CD4-positive, alpha-beta memory T cell (primary cell): ENCODE data around the gene CALHM2. TPM values are rescaled to one million over a fixed set of nuclear protein-coding genes. Genes with fewer than 3 reads are reported as not detected.

ENCODE experiments used
- CTCF ChIA-PET: fragments of 350-600 bp; sonication (Branson Sonifier 250); formaldehyde crosslinking; loops from one replicate; lab custom pipeline; 2021; ENCODE audit warnings: inconsistent platforms; ENCODE audit not compliant: partially characterized antibody; lab: Charles Lee
- POLR2A ChIA-PET: fragments of 350-600 bp; sonication (Branson Sonifier 250); formaldehyde crosslinking; loops from one replicate; lab custom pipeline; 2021; ENCODE audit not compliant: partially characterized antibody; lab: Charles Lee
- DNase-seq, 5 donors: peaks; one replicate each; pipeline versions ENCODE4 v3.0.0 to v3.0.0-alpha.2; 2020 to 2022; ENCODE audit warnings: mixed read lengths in 1 of 5
- H3K27ac ChIP-seq: one replicate; pipeline ENCODE4 v1.7.0; 2013; ENCODE audit warnings: low read depth, low read length
- H3K27me3 ChIP-seq: 2 replicates; pipeline ENCODE4 v1.7.0; 2013; ENCODE audit warnings: mild to moderate bottlenecking, low read length, moderate library complexity; ENCODE audit not compliant: insufficient read depth
- H3K36me3 ChIP-seq: 2 replicates; pipeline ENCODE4 v1.7.0; 2013; ENCODE audit warnings: mild to moderate bottlenecking, low read length, moderate library complexity; ENCODE audit not compliant: insufficient read depth
- H3K4me1 ChIP-seq: 2 replicates; pipeline ENCODE4 v1.7.0; 2013; ENCODE audit warnings: mild to moderate bottlenecking, low read length, moderate library complexity; ENCODE audit not compliant: insufficient read depth
- H3K4me3 ChIP-seq, 2 donors: one replicate each; pipeline ENCODE4 v1.7.0; 2013; ENCODE audit warnings: low read length in 2 of 2, mild to moderate bottlenecking in 1 of 2
- H3K9me3 ChIP-seq, 2 donors: one replicate each; pipeline ENCODE4 v1.7.0; 2013; ENCODE audit warnings: low read length in 2 of 2, control low read depth in 1 of 2; ENCODE audit not compliant: control insufficient read depth in 1 of 2
- H3K27ac Mint-ChIP-seq, 7 donors: one replicate each; pipeline ENCODE4 v1.8.0; 2020 to 2021; ENCODE audit warnings: mixed read lengths in 7 of 7, mild to moderate bottlenecking in 6 of 7, inconsistent platforms in 3 of 7, moderate library complexity in 3 of 7
- H3K27me3 Mint-ChIP-seq, 2 donors: one replicate each; pipeline ENCODE4 v1.8.0; 2020 to 2021; ENCODE audit warnings: mixed read lengths in 2 of 2
- H3K36me3 Mint-ChIP-seq, 2 donors: one replicate each; pipeline ENCODE4 v1.8.0; 2020 to 2021; ENCODE audit warnings: mixed read lengths in 2 of 2, inconsistent platforms in 1 of 2, mild to moderate bottlenecking in 1 of 2
- H3K4me1 Mint-ChIP-seq, 4 donors: one replicate each; pipeline ENCODE4 v1.8.0; 2020 to 2021; ENCODE audit warnings: mixed read lengths in 4 of 4, mild to moderate bottlenecking in 1 of 4
- H3K4me3 Mint-ChIP-seq, 8 donors: one replicate each; pipeline ENCODE4 v1.8.0; 2020 to 2021; ENCODE audit warnings: mixed read lengths in 8 of 8, mild to moderate bottlenecking in 7 of 8, moderate library complexity in 6 of 8, inconsistent platforms in 3 of 8
- H3K9me3 Mint-ChIP-seq, 8 donors: one replicate each; pipeline ENCODE4 v1.8.0; 2020 to 2021; ENCODE audit warnings: mixed read lengths in 8 of 8, mild to moderate bottlenecking in 5 of 8, inconsistent platforms in 3 of 8, moderate library complexity in 1 of 8
- intact Hi-C: fragments of 100-400 bp; cut with micrococcal nuclease; formaldehyde crosslinking; loops from one replicate; pipeline ENCODE4 v1.15.1; 2023
- polyA plus RNA-seq, 2 donors: library from polyadenylated mRNA; unstranded; fragments of 300-500 nt; fragmentation: Illumina TruSeq; gene quantifications; one replicate each; pipeline ENCODE4 v1.2.3, GENCODE V29; 2021
- total RNA-seq, 2 experiments: library from RNA; stranded (reverse); gene quantifications; one replicate each; pipeline ENCODE4 v1.2.3, GENCODE V29; 2021

The CALHM2 gene
- total and polyA plus RNA-seq, 4 experiments from 2014 or later: 40.3 to 84.6 (median 72.7) TPM

DNA sequence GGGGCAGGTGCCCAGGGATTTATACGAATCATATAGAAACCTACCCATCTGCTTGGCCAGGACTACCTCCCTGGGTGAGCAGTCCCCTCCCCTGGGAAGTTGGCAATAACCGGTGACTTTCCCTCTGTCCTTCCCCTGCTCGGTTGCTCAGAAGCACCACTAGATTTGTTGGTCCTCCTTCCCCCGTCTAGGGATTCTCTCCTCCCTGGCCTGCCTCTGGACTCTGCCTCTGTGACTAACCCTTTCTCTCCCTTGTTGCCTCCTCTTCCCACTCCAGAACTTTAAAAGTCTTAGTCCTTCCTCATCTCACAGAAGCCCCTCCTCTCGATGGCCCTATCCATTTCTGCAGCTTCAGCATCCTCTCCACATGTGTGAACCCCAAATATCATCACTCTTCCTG lies 17.0 kb upstream of the CALHM2 start:
- peaks cover 43% of the 10 kb centered on the region for H3K4me1 ChIP-seq
- peaks cover 30 to 63% (median 47%) of the 10 kb centered on the region in 4 donors for H3K4me1 Mint-ChIP-seq
- no peaks in the 10 kb centered on the region for H3K27me3 Mint-ChIP-seq
- no peaks in the 10 kb centered on the region for H3K27me3 ChIP-seq
- no peak for DNase-seq
- H3K4me3 Mint-ChIP-seq: peak overlapping the region in 2 of 8 donors; percentile 5 to 24
- ChIA-PET POLR2A (interaction anchor here (4.4 kb wide), 1 partner anchor 17 kb away, joined by 106 read pairs; the partner anchor contains the start of gene CALHM2), CTCF (interaction anchor here (0.6 to 3.6 kb wide), 3 partner anchors 12 to 52 kb away, joined by 3 to 15 read pairs (median 3); no protein-coding TSS in a partner anchor)
- intact Hi-C loops: no loop called here
- H3K9me3 Mint-ChIP-seq: no peaks in the 10 kb centered on the region
- no peak overlapping the region for H3K27ac ChIP-seq
- no peaks in the 10 kb centered on the region for H3K36me3 ChIP-seq
- peak overlapping the region in 6 of 7 donors; percentile 2 to 97 (median 82) for H3K27ac Mint-ChIP-seq
- H3K4me3 ChIP-seq: no peak overlapping the region
- no peaks in the 10 kb centered on the region for H3K9me3 ChIP-seq
- no peaks in the 10 kb centered on the region for H3K36me3 Mint-ChIP-seq

DNA sequence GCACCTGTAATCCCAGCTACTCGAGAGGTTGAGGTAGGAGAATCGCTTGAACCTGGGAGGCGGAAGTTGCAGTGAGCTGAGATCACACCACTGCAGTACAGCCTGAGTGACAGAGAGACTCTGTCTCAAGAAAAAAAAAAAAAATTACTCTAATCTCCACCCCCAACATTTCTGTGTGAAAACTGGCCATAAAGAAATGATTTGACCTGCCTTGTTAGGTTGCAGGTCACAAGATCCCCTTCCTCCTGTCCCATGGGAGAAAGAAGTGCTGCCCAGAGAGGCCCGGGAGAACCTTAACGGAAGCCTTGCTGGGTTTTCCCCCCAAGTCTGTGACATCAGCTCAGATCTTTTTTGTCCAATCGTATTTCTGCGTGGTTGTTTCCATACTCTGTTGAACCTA lies 15.2 kb upstream of the CALHM2 start:
- H3K9me3 Mint-ChIP-seq: no peaks in the 10 kb centered on the region
- peaks cover 33% of the 10 kb centered on the region for H3K4me1 ChIP-seq
- H3K27ac ChIP-seq: no peak overlapping the region

DNA sequence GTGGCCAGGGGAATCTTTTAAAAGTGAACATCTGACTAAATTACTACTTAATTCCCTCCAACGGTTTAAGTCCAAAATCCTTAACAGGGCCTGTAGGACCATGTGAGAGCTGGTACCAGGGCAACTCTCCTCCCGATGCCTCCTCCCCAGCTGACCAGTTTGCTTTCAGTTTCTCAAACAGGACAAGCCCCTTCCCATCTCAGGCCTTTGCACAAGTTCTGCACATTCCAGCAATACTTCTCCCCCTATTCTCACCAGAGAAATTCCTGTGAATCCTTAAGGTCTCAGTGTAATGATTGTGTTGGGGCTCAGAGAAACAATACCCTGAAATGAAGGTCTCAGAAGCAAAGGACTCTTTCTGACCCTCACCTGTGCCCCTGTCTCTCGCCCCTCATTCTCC lies 14.6 kb upstream of the CALHM2 start:
- intact Hi-C loops: no loop called here
- no peak overlapping the region for H3K27ac ChIP-seq
- H3K9me3 ChIP-seq: no peaks in the 10 kb centered on the region
- Mint-ChIP-seq H3K36me3 (no peaks in the 10 kb centered on the region), H3K9me3 (no peaks in the 10 kb centered on the region), H3K27ac (peak overlapping the region in 4 of 7 donors; percentile 13 to 79 (median 48)), H3K4me1 (peaks cover 21 to 45% (median 34%) of the 10 kb centered on the region in 4 donors), H3K4me3 (no peak overlapping the region), H3K27me3 (no peaks in the 10 kb centered on the region)
- CTCF ChIA-PET: interaction anchor here (1.7 kb wide), 1 partner anchor 14 kb away, joined by 6 read pairs; the partner anchor contains the start of gene CALHM2
- no peak for DNase-seq
- POLR2A ChIA-PET: interaction anchor here (2.3 kb wide), 1 partner anchor 14 kb away, joined by 13 read pairs; the partner anchor contains the start of gene CALHM2
- no peak overlapping the region for H3K4me3 ChIP-seq
- H3K36me3 ChIP-seq: no peaks in the 10 kb centered on the region
- peaks cover 27% of the 10 kb centered on the region for H3K4me1 ChIP-seq
- H3K27me3 ChIP-seq: no peaks in the 10 kb centered on the region

More for the DNA sequence above, 15.2 kb upstream of the CALHM2 start:
- no peaks in the 10 kb centered on the region for H3K9me3 ChIP-seq
- Mint-ChIP-seq H3K4me3 (peak overlapping the region in 2 of 8 donors; percentile 8 to 44), H3K4me1 (peaks cover 27 to 52% (median 40%) of the 10 kb centered on the region in 4 donors), H3K27me3 (no peaks in the 10 kb centered on the region), H3K36me3 (no peaks in the 10 kb centered on the region), H3K27ac (peak overlapping the region in 4 of 7 donors; percentile 14 to 66 (median 41))
- CTCF ChIA-PET: interaction anchor here (0.8 kb wide), 1 partner anchor 51 kb away, joined by 3 read pairs; no protein-coding TSS in a partner anchor
- H3K27me3 ChIP-seq: no peaks in the 10 kb centered on the region
- peak in 1 of 5 donors; percentile 12 for DNase-seq
- no peak overlapping the region for H3K4me3 ChIP-seq
- H3K36me3 ChIP-seq: no peaks in the 10 kb centered on the region
- intact Hi-C loops: no loop called here
- POLR2A ChIA-PET: no interaction called here

DNA sequence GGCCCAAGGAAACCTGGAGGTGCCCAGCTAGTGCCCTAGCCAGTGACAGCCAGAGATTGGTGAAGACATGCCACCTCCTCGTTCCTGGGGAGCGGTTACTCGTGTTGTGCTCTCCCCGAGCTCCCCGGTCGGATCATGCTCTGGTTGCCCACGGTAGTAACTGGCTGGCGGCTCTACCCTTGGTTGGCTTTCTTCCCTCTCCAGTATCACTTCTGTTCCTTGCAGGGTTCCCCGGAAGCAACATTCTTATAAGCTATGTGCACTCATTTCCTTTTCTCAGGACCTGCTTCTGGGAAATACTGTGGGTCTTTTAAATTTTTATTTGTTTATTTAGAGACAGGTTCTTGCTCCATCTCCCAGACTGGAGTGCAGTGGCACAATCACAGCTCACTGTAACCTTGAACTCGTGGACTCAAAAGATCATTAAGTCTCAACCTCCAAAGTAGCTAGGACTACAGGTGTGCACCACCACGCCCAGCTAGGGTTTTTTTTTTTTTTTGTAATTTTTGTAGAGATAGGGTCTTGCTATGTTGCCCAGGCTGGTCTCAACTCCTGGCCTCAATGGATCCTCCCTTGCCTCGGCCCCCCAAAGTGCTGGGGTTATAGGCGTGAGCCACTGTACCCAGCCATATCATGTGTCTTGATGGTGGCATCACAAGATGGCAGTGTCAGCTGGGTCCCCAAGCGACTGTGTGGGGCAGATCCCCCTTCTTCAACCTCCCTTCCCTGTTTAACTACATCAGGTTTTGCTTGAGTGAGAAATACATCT lies 13.4 kb upstream of the CALHM2 start:
- Histone ChIP-seq H3K27me3 (no peaks in the 10 kb centered on the region), H3K4me3 (no peak overlapping the region), H3K27ac (no peak overlapping the region), H3K9me3 (no peaks in the 10 kb centered on the region), H3K36me3 (no peaks in the 10 kb centered on the region), H3K4me1 (peaks cover 15% of the 10 kb centered on the region)
- no peak for DNase-seq
- H3K27ac Mint-ChIP-seq: no peak overlapping the region
- peaks cover 14 to 34% (median 25%) of the 10 kb centered on the region in 4 donors for H3K4me1 Mint-ChIP-seq
- H3K36me3 Mint-ChIP-seq: no peaks in the 10 kb centered on the region
- ChIA-PET POLR2A (interaction anchor here (0.5 to 2.3 kb wide), 3 partner anchors 13 to 92 kb away, joined by 3 to 13 read pairs (median 3); partner anchors contain the start of gene CALHM2), CTCF (interaction anchor here (1.1 to 1.7 kb wide), 4 partner anchors 10 to 15 kb away, joined by 3 to 6 read pairs (median 6); partner anchors contain the start of gene CALHM2)
- intact Hi-C loops: no loop called here
- H3K4me3 Mint-ChIP-seq: no peak overlapping the region
- no peaks in the 10 kb centered on the region for H3K27me3 Mint-ChIP-seq
- H3K9me3 Mint-ChIP-seq: no peaks in the 10 kb centered on the region

DNA sequence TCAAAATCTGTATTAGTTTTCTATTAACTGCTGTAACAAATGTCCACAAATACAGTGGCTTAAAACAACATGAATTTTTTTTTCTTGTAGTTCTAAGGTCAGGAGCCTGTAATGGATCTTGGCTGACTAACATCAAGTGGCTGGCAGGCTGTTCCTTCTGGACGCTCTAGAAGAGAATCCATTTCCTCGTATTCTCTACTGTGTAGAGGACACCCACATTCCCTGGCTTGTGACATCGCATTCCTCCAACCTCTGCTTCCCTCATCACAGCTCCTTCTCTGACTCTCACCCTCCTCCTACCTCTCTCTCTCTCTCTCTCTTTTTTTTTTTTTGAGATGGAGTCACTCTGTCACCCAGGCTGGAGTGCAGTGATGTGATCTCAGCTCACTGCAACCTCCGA lies 11.3 kb upstream of the CALHM2 start:
- Histone ChIP-seq H3K4me1 (peaks cover 3% of the 10 kb centered on the region), H3K9me3 (no peaks in the 10 kb centered on the region), H3K27ac (no peak overlapping the region), H3K4me3 (no peak overlapping the region), H3K27me3 (no peaks in the 10 kb centered on the region), H3K36me3 (no peaks in the 10 kb centered on the region)
- H3K36me3 Mint-ChIP-seq: no peaks in the 10 kb centered on the region
- H3K9me3 Mint-ChIP-seq: no peaks in the 10 kb centered on the region
- intact Hi-C loops: no loop called here
- H3K4me3 Mint-ChIP-seq: no peak overlapping the region
- no peak for DNase-seq
- ChIA-PET POLR2A (interaction anchor here (0.9 to 1.6 kb wide), 2 partner anchors 13 to 14 kb away, joined by 3 to 4 read pairs; no protein-coding TSS in a partner anchor), CTCF (interaction anchor here (1.1 kb wide), 1 partner anchor 13 kb away, joined by 4 read pairs; no protein-coding TSS in a partner anchor)
- no peaks in the 10 kb centered on the region for H3K27me3 Mint-ChIP-seq
- peak overlapping the region in 1 of 7 donors; percentile 13 for H3K27ac Mint-ChIP-seq
- H3K4me1 Mint-ChIP-seq: peaks cover 9 to 31% (median 17%) of the 10 kb centered on the region in 4 donors

DNA sequence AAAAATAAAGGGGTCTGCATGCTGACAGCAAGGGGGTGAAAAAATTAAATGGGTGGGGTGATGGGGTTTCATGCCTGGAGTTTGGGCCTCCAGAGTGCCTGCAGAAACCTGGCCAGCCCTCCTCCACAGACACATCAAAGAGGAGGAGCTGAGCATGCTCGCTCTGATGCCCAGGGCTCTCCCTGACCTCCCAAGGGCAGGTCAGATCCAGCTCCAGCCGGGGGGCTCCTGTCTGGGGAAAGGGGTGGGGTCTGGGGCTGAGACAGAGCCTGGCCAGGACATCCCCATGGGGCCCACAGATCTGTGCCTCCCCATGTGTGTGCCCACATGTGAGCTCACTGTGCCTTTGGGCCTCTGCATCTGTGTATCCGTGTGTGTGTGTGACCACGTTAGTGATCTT lies 7.4 kb upstream of the CALHM2 start:
- Histone ChIP-seq H3K4me3 (no peak overlapping the region), H3K36me3 (no peaks in the 10 kb centered on the region), H3K4me1 (no peaks in the 10 kb centered on the region), H3K9me3 (no peaks in the 10 kb centered on the region), H3K27me3 (no peaks in the 10 kb centered on the region), H3K27ac (no peak overlapping the region)
- intact Hi-C loops: no loop called here
- peaks cover 5 to 13% (median 11%) of the 10 kb centered on the region in 4 donors for H3K4me1 Mint-ChIP-seq
- POLR2A ChIA-PET: interaction anchor here (0.9 kb wide), 1 partner anchor 92 kb away, joined by 3 read pairs; the partner anchor contains the start of gene TAF5
- peak overlapping the region in 2 of 7 donors; percentile 48 to 66 for H3K27ac Mint-ChIP-seq
- peak overlapping the region in 1 of 8 donors; percentile 76 for H3K4me3 Mint-ChIP-seq
- no peak for DNase-seq
- no peaks in the 10 kb centered on the region for H3K36me3 Mint-ChIP-seq
- CTCF ChIA-PET: interaction anchor here (1.4 kb wide), 1 partner anchor 19 kb away, joined by 3 read pairs; the partner anchor contains the start of gene CALHM3
- H3K27me3 Mint-ChIP-seq: no peaks in the 10 kb centered on the region
- H3K9me3 Mint-ChIP-seq: no peaks in the 10 kb centered on the region

DNA sequence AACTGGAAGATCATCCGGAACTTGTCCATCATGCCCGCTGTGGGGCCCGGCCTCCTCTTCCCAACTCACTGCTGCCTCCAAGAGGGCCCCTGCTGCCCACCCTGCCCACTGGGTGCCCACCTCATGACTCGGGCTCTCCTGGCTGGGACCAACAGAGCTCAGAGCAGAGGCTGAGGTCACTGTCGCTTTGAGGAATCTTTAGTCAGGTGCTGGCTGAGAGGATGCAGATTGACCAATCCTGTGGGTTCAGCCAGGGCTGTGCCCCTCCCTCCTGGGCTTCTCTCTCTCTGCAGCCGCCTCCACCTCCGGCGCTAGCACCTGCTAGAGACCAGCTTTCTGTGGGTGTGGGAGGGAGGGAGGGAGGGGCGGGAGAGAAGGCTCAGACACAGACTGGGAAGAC lies 6.5 kb upstream of the CALHM2 start, which contains the start of gene CALHM1:
Gene CALHM1 (minus strand): TSS at position 181 of the 400 bp plus-strand sequence. CDS start 149 bp downstream, at position 32.
- H3K9me3 ChIP-seq: no peaks in the 10 kb centered on the region
- Mint-ChIP-seq H3K4me3 (peak within 1 kb of the TSS in 4 of 8 donors; percentile 10 to 46 (median 40)), H3K27me3 (no peaks in the 10 kb centered on the region), H3K27ac (peak within 1 kb of the TSS in 3 of 7 donors; percentile 29 to 85 (median 44)), H3K9me3 (no peaks in the 10 kb centered on the region), H3K36me3 (no peaks in the 10 kb centered on the region), H3K4me1 (peaks cover 9 to 22% (median 13%) of the 10 kb centered on the region in 4 donors)
- H3K4me1 ChIP-seq: peaks cover 6% of the 10 kb centered on the region
- H3K36me3 ChIP-seq: no peaks in the 10 kb centered on the region
- H3K4me3 ChIP-seq: no peak within 1 kb of the TSS
- no peaks in the 10 kb centered on the region for H3K27me3 ChIP-seq
- ChIA-PET POLR2A (no interaction called here), CTCF (interaction anchor here (1.4 kb wide), 1 partner anchor 20 kb away, joined by 3 read pairs; the partner anchor contains the start of gene CALHM3)
- intact Hi-C loops: no loop called here
- no peak within 1 kb of the TSS for H3K27ac ChIP-seq
- no peak for DNase-seq
